Thyroid gland (tissue), 4 donors: ENCODE results near the gene SCN4A. TPM values are rescaled to one million over a fixed set of nuclear protein-coding genes. Genes with fewer than 3 reads are reported as not detected.
"Not testable (repeated sequence)": the region's sequence is repeated elsewhere in the genome, so short reads cannot be mapped to it uniquely, and the experiment has no call there.

ENCODE experiments used
- DNase-seq, 2 donors: peaks; one replicate each; pipeline ENCODE4 v3.0.0-alpha.2; 2019
- H3K27ac ChIP-seq, 3 donors: fragments of 200-600 bp; sonication (generic); 1 replicate in 2 of 3; 2 replicates in 1 of 3; pipeline ENCODE4 v1.5.1; 2016 to 2019; ENCODE audit warnings: mild to moderate bottlenecking in 1 of 3, moderate library complexity in 1 of 3
- H3K27me3 ChIP-seq: fragments of 200-600 bp; sonication (generic); one replicate; pipeline ENCODE4 v1.5.1; 2019
- H3K36me3 ChIP-seq, 2 donors: fragments of 200-600 bp; sonication (generic); one replicate each; pipeline ENCODE4 v1.5.1; 2016 to 2019
- H3K4me1 ChIP-seq, 2 donors: fragments of 200-600 bp; sonication (generic); one replicate each; pipeline ENCODE4 v1.5.1; 2017 to 2019
- H3K4me3 ChIP-seq, 3 donors: fragments of 200-600 bp; sonication (generic); replicated peaks in 1 of 3; 1 replicate in 2 of 3; 2 replicates in 1 of 3; pipeline ENCODE4 v1.5.1; 2016; ENCODE audit warnings: mild to moderate bottlenecking in 1 of 3
- H3K9me3 ChIP-seq: fragments of 200-600 bp; sonication (generic); one replicate; pipeline ENCODE4 v1.5.1; 2017
- CTCF ChIP-seq, 6 experiments: fragments of 200-600 bp in 3 of 6; fragments of 450-650 bp in 3 of 6; sonication (generic) in 3 of 6; IDR thresholded peaks; one replicate each; pipeline ENCODE4 v1.5.1; 2016 to 2019; ENCODE audit warnings: antibody characterized with exemption in 6 of 6, mild to moderate bottlenecking in 2 of 6, inconsistent platforms in 1 of 6, moderate library complexity in 1 of 6
- POLR2A ChIP-seq, 2 donors: fragments of 450-650 bp; IDR thresholded peaks; one replicate each; pipeline ENCODE4 v1.6.1; 2017; ENCODE audit warnings: antibody characterized with exemption in 2 of 2, mild to moderate bottlenecking in 2 of 2, moderate library complexity in 1 of 2
- WGBS, 2 donors: methylation state at CpG; one replicate each; pipeline ENCODE4 v1.1.5; 2017; 5-methylcytosine and 5-hydroxymethylcytosine counted together
- intact Hi-C: fragments of 100-400 bp; cut with DNase I; formaldehyde crosslinking; loops from one replicate; pipeline ENCODE4 v1.15.1; 2023
- total RNA-seq, 4 donors: library from RNA; depleted of rRNA; stranded (reverse); fragments of >200 nt; gene quantifications; one replicate each; pipeline ENCODE4 v1.2.3, GENCODE V29; 2016

Gene SCN4A
- total RNA-seq, 4 donors from 2014 or later = 2.4 to 7.1 (median 4.0) TPM

- peak; percentile 38 to 43 for DNase-seq
- H3K4me3 ChIP-seq = no peak overlapping the region
- no peaks in the 10 kb centered on the region for H3K27me3 ChIP-seq
- TF ChIP-seq CTCF (IDR thresholded peaks at IDR 0.05) (peak; percentile 51 to 91 (median 61)), POLR2A (IDR thresholded peaks at IDR 0.05) (no peak)
- 44 to 64% methylated on average over 5 to 6 of the region's 8 CpGs for WGBS, 2 donors
- no peaks in the 10 kb centered on the region for H3K9me3 ChIP-seq
- intact Hi-C loops = loop anchor here (5.0 kb wide), 1 partner anchor 221 kb away; the partner anchor contains the start of gene ERN1
- H3K4me1 ChIP-seq = no peaks in the 10 kb centered on the region
- H3K27ac ChIP-seq = no peak overlapping the region
- no peaks in the 10 kb centered on the region for H3K36me3 ChIP-seq
Measured at GRCh38 chr17:63911657-63912100, 61.0 kb downstream of the SCN4A start.

GRCh38 chr17:63911041-63911635, 61.6 kb downstream of the SCN4A start, which contains the start of gene CSHL1:
Gene CSHL1, minus strand, starts transcription at chr17:63911258. Its CDS starts 62 bp downstream, at chr17:63911196.
- 79 to 86% methylated on average over 15 of the region's 15 CpGs for WGBS, 2 donors
- Histone ChIP-seq H3K9me3 (no peaks in the 10 kb centered on the region), H3K27ac (no peak within 1 kb of the TSS), H3K27me3 (no peaks in the 10 kb centered on the region), H3K4me1 (no peaks in the 10 kb centered on the region), H3K4me3 (no peak within 1 kb of the TSS), H3K36me3 (no peaks in the 10 kb centered on the region)
- intact Hi-C loops = loop anchor here (5.0 kb wide), 1 partner anchor 221 kb away; the partner anchor contains the start of gene ERN1
- TF ChIP-seq CTCF (IDR thresholded peaks at IDR 0.05) (no peak), POLR2A (IDR thresholded peaks at IDR 0.05) (no peak)
- DNase-seq = no peak

- no peak for TF ChIP-seq CTCF (IDR thresholded peaks at IDR 0.05)
- no peak for TF ChIP-seq POLR2A (IDR thresholded peaks at IDR 0.05)
- Histone ChIP-seq H3K4me1 (no peaks in the 10 kb centered on the region), H3K36me3 (no peaks in the 10 kb centered on the region), H3K27ac (no peak overlapping the region), H3K27me3 (no peaks in the 10 kb centered on the region), H3K9me3 (no peaks in the 10 kb centered on the region), H3K4me3 (no peak overlapping the region)
- intact Hi-C loops = loop anchor here (5.0 kb wide), 1 partner anchor 222 kb away; the partner anchor contains the start of gene ERN1
- 76 to 86% methylated on average over 7 to 14 of the region's 14 CpGs for WGBS, 2 donors
- no peak for DNase-seq
Measured at GRCh38 chr17:63910096-63910495, 62.6 kb downstream of the SCN4A start.

- H3K4me1 ChIP-seq, H3K36me3 ChIP-seq, H3K4me3 ChIP-seq, H3K27me3 ChIP-seq, H3K27ac ChIP-seq, H3K9me3 ChIP-seq, intact Hi-C loops: not testable (repeated sequence)
- peak; percentile 50 to 51 for DNase-seq
- WGBS, 2 donors = 47 to 48% methylated on average over 6 to 10 of the region's 10 CpGs
Measured at GRCh38 chr17:63909586-63909985, 63.1 kb downstream of the SCN4A start.

GRCh38 chr17:63907161-63907778, 65.4 kb downstream of the SCN4A start:
- WGBS, 2 donors = 61 to 67% methylated on average over 12 of the region's 12 CpGs

GRCh38 chr17:63904796-63905195, 67.9 kb downstream of the SCN4A start:
- WGBS, 2 donors = 95 to 97% methylated on average over 8 of the region's 8 CpGs
- H3K27ac ChIP-seq = not testable (repeated sequence)

More at GRCh38 chr17:63907161-63907778, 65.4 kb downstream of the SCN4A start:
- H3K4me1 ChIP-seq, H3K27ac ChIP-seq, intact Hi-C loops, H3K27me3 ChIP-seq, H3K4me3 ChIP-seq, DNase-seq, H3K9me3 ChIP-seq, H3K36me3 ChIP-seq: not testable (repeated sequence)

More at GRCh38 chr17:63904796-63905195, 67.9 kb downstream of the SCN4A start:
- H3K9me3 ChIP-seq, H3K4me1 ChIP-seq, H3K27me3 ChIP-seq, intact Hi-C loops, H3K36me3 ChIP-seq, H3K4me3 ChIP-seq, DNase-seq: not testable (repeated sequence)
